OCI-LY7 (cell line): Measurements from ENCODE around the gene TNIK. TPM values are rescaled to one million over a fixed set of nuclear protein-coding genes. Genes with fewer than 3 reads are reported as not detected.

Experiments
- BruUV-seq: library from RNA; stranded (reverse); fragments of 400-500 nt; replicated peaks from 2 replicates; lab custom pipeline; 2021; lab: Mats Ljungman, UMichigan
- CTCF ChIA-PET: fragments of 300-600 bp; sonication (Branson Sonifier 250); formaldehyde crosslinking; loops from one replicate; lab custom pipeline; 2022; ENCODE audit warnings: antibody characterized with exemption; ENCODE audit not compliant: unreplicated experiment; lab: Charles Lee
- POLR2A ChIA-PET: fragments of 300-600 bp; sonication (Branson Sonifier 250); formaldehyde crosslinking; loops from one replicate; lab custom pipeline; 2022; ENCODE audit warnings: antibody characterized with exemption; lab: Charles Lee
- DNase-seq: peaks from one replicate; pipeline ENCODE4 v3.0.0-alpha.2; 2015; ENCODE audit warnings: low spot score
- H2AFZ ChIP-seq: fragments of 200-600 bp; sonication (generic), shearing (Covaris generic); 2 replicates; pipeline ENCODE4 v1.6.1; 2014; ENCODE audit warnings: mild to moderate bottlenecking, antibody characterized with exemption, low read length, moderate library complexity
- H3K27ac ChIP-seq: fragments of 200-600 bp; sonication (generic); 2 replicates; pipeline ENCODE4 v1.5.1; 2014; ENCODE audit warnings: mixed run types, low read depth, mild to moderate bottlenecking, moderate library complexity, low read length, inconsistent platforms; ENCODE audit not compliant: poor library complexity, severe bottlenecking
- H3K36me3 ChIP-seq: fragments of 200-600 bp; sonication (generic); 2 replicates; pipeline ENCODE4 v1.6.1; 2014; ENCODE audit warnings: mild to moderate bottlenecking, antibody characterized with exemption, low read length, moderate library complexity, mixed read lengths; ENCODE audit not compliant: insufficient read depth
- H3K4me1 ChIP-seq: fragments of 200-600 bp; sonication (generic); 2 replicates; pipeline ENCODE4 v1.5.1; 2014; ENCODE audit warnings: mild to moderate bottlenecking, low read length; ENCODE audit not compliant: insufficient read depth, poor library complexity, severe bottlenecking
- H3K4me2 ChIP-seq: fragments of 200-600 bp; sonication (generic); 2 replicates; pipeline ENCODE4 v1.6.1; 2014; ENCODE audit warnings: mild to moderate bottlenecking, low read length
- H3K4me3 ChIP-seq: fragments of 200-600 bp; sonication (generic); 2 replicates; pipeline ENCODE4 v1.5.1; 2014; ENCODE audit warnings: mild to moderate bottlenecking, low read depth, low read length; ENCODE audit not compliant: poor library complexity, severe bottlenecking
- H3K79me2 ChIP-seq: fragments of 200-600 bp; sonication (generic); 2 replicates; pipeline ENCODE4 v1.6.1; 2016; ENCODE audit warnings: low read depth, mild to moderate bottlenecking, low read length, moderate library complexity, mixed read lengths; ENCODE audit not compliant: insufficient read depth
- H3K9me2 ChIP-seq: fragments of 200-600 bp; sonication (generic); 2 replicates; pipeline ENCODE4 v1.6.1; 2016; ENCODE audit warnings: mild to moderate bottlenecking, low read length, mixed read lengths; ENCODE audit not compliant: insufficient read depth
- H3K9me3 ChIP-seq: fragments of 200-600 bp; sonication (generic); 2 replicates; pipeline ENCODE4 v1.6.1; 2014; ENCODE audit warnings: mild to moderate bottlenecking, mixed run types, low read length, mixed read lengths
- H4K20me1 ChIP-seq: fragments of 200-600 bp; sonication (generic); 2 replicates; pipeline ENCODE4 v1.6.1; 2014; ENCODE audit warnings: mild to moderate bottlenecking, antibody characterized with exemption, low read length, moderate library complexity, mixed read lengths; ENCODE audit not compliant: insufficient read depth
- EZH2phosphoT487 ChIP-seq: fragments of 200-600 bp; sonication (generic); IDR thresholded peaks from 2 replicates; pipeline ENCODE4 v1.6.1; 2018; ENCODE audit warnings: low read depth, borderline replicate concordance, mild to moderate bottlenecking, mixed run types, antibody characterized with exemption, low read length, moderate library complexity, mixed read lengths
- intact Hi-C: fragments of 100-400 bp; cut with micrococcal nuclease; formaldehyde crosslinking; loops from one replicate; pipeline ENCODE4 v1.10.0; 2022; ENCODE audit not compliant: unreplicated experiment
- total RNA-seq, 2 experiments: library from RNA; depleted of rRNA in 1 of 2; stranded (reverse); fragments of >200 nt in 1 of 2; shearing (Covaris generic) in 1 of 2; gene quantifications; 2 replicates each; pipeline ENCODE4 v1.2.3, GENCODE V29; 2014 to 2022
- TF ChIP-seq, protein P1 (sequence below): fragments of 200-600 bp; sonication (generic); conservative IDR thresholded peaks from 2 replicates; pipeline ENCODE4 v1.5.1; 2014; ENCODE audit warnings: mild to moderate bottlenecking, antibody characterized with exemption, low read length, moderate library complexity, mixed read lengths

The TNIK gene
- total RNA-seq, 2 experiments from 2014 or later = not detected

DNA sequence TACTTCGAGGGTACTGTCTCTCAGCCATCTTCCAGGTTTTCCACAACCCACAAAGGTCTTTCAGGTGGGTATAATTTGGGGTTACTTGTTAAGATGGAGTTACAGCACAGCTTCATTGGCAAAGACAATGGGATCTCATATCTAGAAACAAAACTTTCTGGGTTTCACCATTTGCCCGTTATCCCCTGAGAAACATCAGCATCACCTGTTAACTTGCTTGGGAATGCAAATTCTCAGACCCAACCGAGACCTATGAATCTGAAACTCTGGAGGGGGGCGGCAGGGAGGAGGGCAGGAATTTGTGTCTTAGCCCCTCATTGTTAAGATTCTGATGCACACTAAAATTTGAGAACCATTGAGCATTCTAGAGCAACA is 176.4 kb downstream of the TNIK start:
- Histone ChIP-seq H3K9me2 (no peaks in the 10 kb centered on the region), H3K4me2 (no peak overlapping the region), H2AFZ (no peak overlapping the region), H3K36me3 (no peaks in the 10 kb centered on the region), H3K4me3 (no peak overlapping the region), H3K9me3 (no peaks in the 10 kb centered on the region), H4K20me1 (no peaks in the 10 kb centered on the region), H3K27ac (no peak overlapping the region), H3K4me1 (no peaks in the 10 kb centered on the region), H3K79me2 (no peaks in the 10 kb centered on the region)
- BruUV-seq = no TSS peak
- DNase-seq = no peak
- intact Hi-C loops = no loop called here
- POLR2A ChIA-PET = interaction anchor here (0.8 kb wide), 1 partner anchor 15 kb away, joined by 4 read pairs; no protein-coding TSS in a partner anchor
- CTCF ChIA-PET = no interaction called here
- TF ChIP-seq EZH2phosphoT487 = no peak

DNA sequence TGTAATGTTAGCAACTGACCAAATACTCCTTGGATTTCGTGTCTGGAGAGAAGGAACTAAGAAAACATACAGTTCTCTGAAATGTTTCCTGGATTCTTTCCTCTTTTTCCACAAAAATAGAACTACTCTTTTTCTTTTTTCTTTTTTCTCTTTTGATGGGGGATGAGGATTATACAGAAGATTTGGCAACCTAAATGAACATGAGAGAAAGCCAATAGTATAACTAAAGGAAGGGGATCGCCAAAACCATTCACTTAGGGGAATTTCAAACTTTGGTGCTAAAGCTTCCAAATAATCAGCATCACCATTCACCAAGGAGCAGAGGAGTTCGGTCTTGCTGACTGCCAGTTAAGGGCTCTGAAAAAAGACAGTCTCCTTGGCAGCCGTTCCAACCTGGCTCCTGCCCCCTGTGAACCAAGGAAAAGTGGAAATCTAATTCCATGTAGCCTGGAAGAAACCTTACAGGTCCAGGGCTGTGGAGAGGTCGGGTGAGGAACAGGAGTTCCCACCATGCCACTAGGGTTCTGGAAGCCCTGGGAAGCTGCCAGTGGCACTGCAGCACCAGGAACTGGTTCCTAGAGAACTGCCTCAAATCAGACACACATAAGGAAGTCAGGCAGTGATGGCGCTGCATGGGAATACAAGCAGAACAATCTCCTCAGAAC is 176.9 kb downstream of the TNIK start:
- H3K4me1 ChIP-seq = no peaks in the 10 kb centered on the region
- CTCF ChIA-PET = no interaction called here

DNA sequence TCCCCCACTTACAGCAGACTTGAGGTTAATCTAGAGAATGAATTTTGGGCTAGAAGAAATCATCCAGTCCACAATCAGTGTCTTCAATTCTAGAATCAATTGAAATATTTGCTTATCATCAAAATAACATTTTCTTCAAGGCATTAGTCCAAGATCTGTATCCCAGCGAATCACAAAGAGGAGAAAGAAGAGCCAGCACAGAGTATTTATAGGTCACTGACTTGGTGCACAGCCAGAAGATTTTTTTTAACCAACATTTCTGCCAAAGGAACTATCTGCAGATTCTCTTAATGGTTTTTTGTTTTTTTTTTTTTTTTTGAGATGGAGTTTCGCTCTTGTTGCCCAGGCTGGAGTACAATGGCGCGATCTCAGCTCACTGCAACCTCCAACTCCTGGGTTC is 178.2 kb downstream of the TNIK start:
- H3K79me2 ChIP-seq = no peaks in the 10 kb centered on the region
- BruUV-seq = no TSS peak
- CTCF ChIA-PET = no interaction called here

More for the DNA sequence above, 176.9 kb downstream of the TNIK start:
- TF ChIP-seq, protein P1, sequence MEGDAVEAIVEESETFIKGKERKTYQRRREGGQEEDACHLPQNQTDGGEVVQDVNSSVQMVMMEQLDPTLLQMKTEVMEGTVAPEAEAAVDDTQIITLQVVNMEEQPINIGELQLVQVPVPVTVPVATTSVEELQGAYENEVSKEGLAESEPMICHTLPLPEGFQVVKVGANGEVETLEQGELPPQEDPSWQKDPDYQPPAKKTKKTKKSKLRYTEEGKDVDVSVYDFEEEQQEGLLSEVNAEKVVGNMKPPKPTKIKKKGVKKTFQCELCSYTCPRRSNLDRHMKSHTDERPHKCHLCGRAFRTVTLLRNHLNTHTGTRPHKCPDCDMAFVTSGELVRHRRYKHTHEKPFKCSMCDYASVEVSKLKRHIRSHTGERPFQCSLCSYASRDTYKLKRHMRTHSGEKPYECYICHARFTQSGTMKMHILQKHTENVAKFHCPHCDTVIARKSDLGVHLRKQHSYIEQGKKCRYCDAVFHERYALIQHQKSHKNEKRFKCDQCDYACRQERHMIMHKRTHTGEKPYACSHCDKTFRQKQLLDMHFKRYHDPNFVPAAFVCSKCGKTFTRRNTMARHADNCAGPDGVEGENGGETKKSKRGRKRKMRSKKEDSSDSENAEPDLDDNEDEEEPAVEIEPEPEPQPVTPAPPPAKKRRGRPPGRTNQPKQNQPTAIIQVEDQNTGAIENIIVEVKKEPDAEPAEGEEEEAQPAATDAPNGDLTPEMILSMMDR = no peak
- no peak for TF ChIP-seq EZH2phosphoT487
- Histone ChIP-seq H3K36me3 (no peaks in the 10 kb centered on the region), H3K27ac (no peak overlapping the region), H3K9me2 (no peaks in the 10 kb centered on the region), H4K20me1 (no peaks in the 10 kb centered on the region), H3K4me3 (no peak overlapping the region), H2AFZ (no peak overlapping the region), H3K4me2 (no peak overlapping the region), H3K9me3 (no peaks in the 10 kb centered on the region), H3K79me2 (no peaks in the 10 kb centered on the region)
- no TSS peak for BruUV-seq
- intact Hi-C loops = no loop called here
- DNase-seq = no peak
- POLR2A ChIA-PET = no interaction called here

More for the DNA sequence above, 178.2 kb downstream of the TNIK start:
- no peak for TF ChIP-seq EZH2phosphoT487
- TF ChIP-seq, protein P1 = no peak
- H3K27ac ChIP-seq = no peak overlapping the region
- no peaks in the 10 kb centered on the region for H3K9me2 ChIP-seq
- POLR2A ChIA-PET = interaction anchor here (2.2 kb wide), 1 partner anchor 12 kb away, joined by 9 read pairs; no protein-coding TSS in a partner anchor
- no peaks in the 10 kb centered on the region for H4K20me1 ChIP-seq
- H2AFZ ChIP-seq = no peak overlapping the region
- H3K9me3 ChIP-seq = no peaks in the 10 kb centered on the region
- H3K4me2 ChIP-seq = no peak overlapping the region
- H3K4me1 ChIP-seq = no peaks in the 10 kb centered on the region
- H3K36me3 ChIP-seq = no peaks in the 10 kb centered on the region
- intact Hi-C loops = no loop called here
- no peak overlapping the region for H3K4me3 ChIP-seq
- no peak for DNase-seq
